Measurements from ENCODE around the gene KDM6A.

KDM6A gene

DNA sequence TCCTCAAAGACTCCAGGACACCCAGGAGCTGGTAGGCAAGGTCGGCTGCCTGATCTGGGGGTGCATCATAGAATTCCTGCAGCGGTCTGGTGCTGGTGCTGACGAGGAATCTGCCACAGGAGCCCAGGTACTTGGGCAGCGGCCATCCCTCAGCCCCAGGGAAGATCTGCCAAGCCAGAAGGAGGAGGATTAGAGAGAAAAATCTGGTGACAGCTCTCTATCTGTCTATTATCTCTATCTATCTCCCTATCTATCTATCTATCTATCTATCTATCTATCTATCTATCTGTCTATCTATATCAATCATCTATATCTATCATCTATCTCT, 281.0 kb downstream of the KDM6A start:
- no peak for ATAC-seq
- TF ChIP-seq ZFP3 (CRISPR knock-in tag; IDR thresholded peaks at IDR 0.05): no peak
- TF ChIP-seq ZFP30 (CRISPR knock-in tag; IDR thresholded peaks at IDR 0.05): no peak
- no peak for TF ChIP-seq RARB (CRISPR knock-in tag; IDR thresholded peaks at IDR 0.05)
- TF ChIP-seq PPARA (CRISPR knock-in tag; IDR thresholded peaks at IDR 0.05; ENCODE audit: borderline replicate concordance): no peak
- TF ChIP-seq, protein P1, sequence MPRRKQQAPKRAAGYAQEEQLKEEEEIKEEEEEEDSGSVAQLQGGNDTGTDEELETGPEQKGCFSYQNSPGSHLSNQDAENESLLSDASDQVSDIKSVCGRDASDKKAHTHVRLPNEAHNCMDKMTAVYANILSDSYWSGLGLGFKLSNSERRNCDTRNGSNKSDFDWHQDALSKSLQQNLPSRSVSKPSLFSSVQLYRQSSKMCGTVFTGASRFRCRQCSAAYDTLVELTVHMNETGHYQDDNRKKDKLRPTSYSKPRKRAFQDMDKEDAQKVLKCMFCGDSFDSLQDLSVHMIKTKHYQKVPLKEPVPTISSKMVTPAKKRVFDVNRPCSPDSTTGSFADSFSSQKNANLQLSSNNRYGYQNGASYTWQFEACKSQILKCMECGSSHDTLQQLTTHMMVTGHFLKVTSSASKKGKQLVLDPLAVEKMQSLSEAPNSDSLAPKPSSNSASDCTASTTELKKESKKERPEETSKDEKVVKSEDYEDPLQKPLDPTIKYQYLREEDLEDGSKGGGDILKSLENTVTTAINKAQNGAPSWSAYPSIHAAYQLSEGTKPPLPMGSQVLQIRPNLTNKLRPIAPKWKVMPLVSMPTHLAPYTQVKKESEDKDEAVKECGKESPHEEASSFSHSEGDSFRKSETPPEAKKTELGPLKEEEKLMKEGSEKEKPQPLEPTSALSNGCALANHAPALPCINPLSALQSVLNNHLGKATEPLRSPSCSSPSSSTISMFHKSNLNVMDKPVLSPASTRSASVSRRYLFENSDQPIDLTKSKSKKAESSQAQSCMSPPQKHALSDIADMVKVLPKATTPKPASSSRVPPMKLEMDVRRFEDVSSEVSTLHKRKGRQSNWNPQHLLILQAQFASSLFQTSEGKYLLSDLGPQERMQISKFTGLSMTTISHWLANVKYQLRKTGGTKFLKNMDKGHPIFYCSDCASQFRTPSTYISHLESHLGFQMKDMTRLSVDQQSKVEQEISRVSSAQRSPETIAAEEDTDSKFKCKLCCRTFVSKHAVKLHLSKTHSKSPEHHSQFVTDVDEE (CRISPR knock-in tag; IDR thresholded peaks at IDR 0.05): no peak
- TF ChIP-seq ARNTL (CRISPR knock-in tag; IDR thresholded peaks at IDR 0.05; ENCODE audit: borderline replicate concordance, low read depth): no peak
- TF ChIP-seq OSR1 (CRISPR knock-in tag; IDR thresholded peaks at IDR 0.05): no peak
- TF ChIP-seq ISL1 (CRISPR knock-in tag; IDR thresholded peaks at IDR 0.05): no peak
- no peak for TF ChIP-seq TOX (CRISPR knock-in tag; IDR thresholded peaks at IDR 0.05; ENCODE audit: borderline replicate concordance)
- TF ChIP-seq SNAI2 (CRISPR knock-in tag; IDR thresholded peaks at IDR 0.05): no peak
- no peak for TF ChIP-seq ZC3H10 (CRISPR knock-in tag; IDR thresholded peaks at IDR 0.05)
- TF ChIP-seq ZNF70 (CRISPR knock-in tag; IDR thresholded peaks at IDR 0.05): no peak
- no peak for TF ChIP-seq GLIS3 (CRISPR knock-in tag; IDR thresholded peaks at IDR 0.05)
- TF ChIP-seq CSDC2 (CRISPR knock-in tag; IDR thresholded peaks at IDR 0.05): no peak
- TF ChIP-seq, protein P2, sequence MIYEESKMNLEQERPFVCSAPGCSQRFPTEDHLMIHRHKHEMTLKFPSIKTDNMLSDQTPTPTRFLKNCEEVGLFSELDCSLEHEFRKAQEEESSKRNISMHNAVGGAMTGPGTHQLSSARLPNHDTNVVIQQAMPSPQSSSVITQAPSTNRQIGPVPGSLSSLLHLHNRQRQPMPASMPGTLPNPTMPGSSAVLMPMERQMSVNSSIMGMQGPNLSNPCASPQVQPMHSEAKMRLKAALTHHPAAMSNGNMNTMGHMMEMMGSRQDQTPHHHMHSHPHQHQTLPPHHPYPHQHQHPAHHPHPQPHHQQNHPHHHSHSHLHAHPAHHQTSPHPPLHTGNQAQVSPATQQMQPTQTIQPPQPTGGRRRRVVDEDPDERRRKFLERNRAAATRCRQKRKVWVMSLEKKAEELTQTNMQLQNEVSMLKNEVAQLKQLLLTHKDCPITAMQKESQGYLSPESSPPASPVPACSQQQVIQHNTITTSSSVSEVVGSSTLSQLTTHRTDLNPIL (CRISPR knock-in tag; IDR thresholded peaks at IDR 0.05; ENCODE audit: low read depth): no peak
- TF ChIP-seq, protein P3, sequence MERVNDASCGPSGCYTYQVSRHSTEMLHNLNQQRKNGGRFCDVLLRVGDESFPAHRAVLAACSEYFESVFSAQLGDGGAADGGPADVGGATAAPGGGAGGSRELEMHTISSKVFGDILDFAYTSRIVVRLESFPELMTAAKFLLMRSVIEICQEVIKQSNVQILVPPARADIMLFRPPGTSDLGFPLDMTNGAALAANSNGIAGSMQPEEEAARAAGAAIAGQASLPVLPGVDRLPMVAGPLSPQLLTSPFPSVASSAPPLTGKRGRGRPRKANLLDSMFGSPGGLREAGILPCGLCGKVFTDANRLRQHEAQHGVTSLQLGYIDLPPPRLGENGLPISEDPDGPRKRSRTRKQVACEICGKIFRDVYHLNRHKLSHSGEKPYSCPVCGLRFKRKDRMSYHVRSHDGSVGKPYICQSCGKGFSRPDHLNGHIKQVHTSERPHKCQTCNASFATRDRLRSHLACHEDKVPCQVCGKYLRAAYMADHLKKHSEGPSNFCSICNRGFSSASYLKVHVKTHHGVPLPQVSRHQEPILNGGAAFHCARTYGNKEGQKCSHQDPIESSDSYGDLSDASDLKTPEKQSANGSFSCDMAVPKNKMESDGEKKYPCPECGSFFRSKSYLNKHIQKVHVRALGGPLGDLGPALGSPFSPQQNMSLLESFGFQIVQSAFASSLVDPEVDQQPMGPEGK (CRISPR knock-in tag; IDR thresholded peaks at IDR 0.05; ENCODE audit: borderline replicate concordance): no peak
- TF ChIP-seq, protein P4, sequence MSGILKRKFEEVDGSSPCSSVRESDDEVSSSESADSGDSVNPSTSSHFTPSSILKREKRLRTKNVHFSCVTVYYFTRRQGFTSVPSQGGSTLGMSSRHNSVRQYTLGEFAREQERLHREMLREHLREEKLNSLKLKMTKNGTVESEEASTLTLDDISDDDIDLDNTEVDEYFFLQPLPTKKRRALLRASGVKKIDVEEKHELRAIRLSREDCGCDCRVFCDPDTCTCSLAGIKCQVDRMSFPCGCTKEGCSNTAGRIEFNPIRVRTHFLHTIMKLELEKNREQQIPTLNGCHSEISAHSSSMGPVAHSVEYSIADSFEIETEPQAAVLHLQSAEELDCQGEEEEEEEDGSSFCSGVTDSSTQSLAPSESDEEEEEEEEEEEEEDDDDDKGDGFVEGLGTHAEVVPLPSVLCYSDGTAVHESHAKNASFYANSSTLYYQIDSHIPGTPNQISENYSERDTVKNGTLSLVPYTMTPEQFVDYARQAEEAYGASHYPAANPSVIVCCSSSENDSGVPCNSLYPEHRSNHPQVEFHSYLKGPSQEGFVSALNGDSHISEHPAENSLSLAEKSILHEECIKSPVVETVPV (CRISPR knock-in tag; IDR thresholded peaks at IDR 0.05): no peak
- TF ChIP-seq ZNF565 (CRISPR knock-in tag; conservative IDR thresholded peaks at IDR 0.05; ENCODE audit: low read depth): no peak

DNA sequence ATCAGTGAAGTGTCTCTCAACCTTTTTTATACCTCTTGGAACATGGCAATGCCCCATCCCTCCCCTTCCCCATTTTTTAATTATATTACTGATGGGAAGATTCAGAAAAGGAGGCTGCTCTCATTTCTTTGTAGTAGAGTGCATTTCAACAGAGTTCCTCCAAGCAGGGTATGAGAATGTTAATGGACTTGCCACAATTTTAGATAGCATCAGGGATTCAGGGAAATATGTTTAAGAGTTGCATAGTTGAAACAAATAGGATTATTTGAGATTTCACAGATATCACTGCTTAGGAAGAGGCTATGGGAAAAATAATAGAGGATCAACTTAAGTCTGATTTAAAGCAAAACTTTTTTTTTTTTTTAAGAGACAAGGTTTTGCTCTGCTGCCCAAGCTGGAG, 281.5 kb downstream of the KDM6A start:
- TF ChIP-seq, protein P2 (CRISPR knock-in tag; IDR thresholded peaks at IDR 0.05; ENCODE audit: low read depth): no peak
- TF ChIP-seq ISL1 (CRISPR knock-in tag; IDR thresholded peaks at IDR 0.05): peak; percentile 73
- TF ChIP-seq ZNF8 (CRISPR knock-in tag; IDR thresholded peaks at IDR 0.05): peak; percentile 45; the same call in 1 of the 2 replicates
- no peak for TF ChIP-seq ZNF70 (CRISPR knock-in tag; IDR thresholded peaks at IDR 0.05)
- ATAC-seq: peak; percentile 45; the same call in 2 of the 3 replicates

DNA sequence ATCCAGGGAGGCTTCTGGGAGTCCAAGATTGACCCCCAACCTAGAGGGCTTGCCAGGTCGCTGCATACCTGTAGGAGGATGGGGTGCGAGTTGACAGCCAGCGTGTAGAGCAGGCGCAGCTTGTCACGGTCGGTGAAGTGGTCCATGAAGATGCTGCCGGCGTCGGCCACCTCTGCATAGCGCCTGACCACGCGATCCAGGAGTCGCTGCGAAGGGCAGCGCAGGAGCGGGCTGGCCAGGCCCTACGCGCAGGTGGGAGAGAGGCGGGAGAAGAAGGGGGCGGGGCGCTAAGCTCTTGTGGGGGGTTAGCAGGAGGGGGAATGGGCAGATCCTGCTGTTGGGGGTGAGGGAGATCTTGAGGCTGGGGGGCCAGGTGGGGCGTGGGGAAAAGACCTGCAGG, 284.7 kb downstream of the KDM6A start:
- ATAC-seq: no peak
- TF ChIP-seq ZNF70 (CRISPR knock-in tag; IDR thresholded peaks at IDR 0.05) (no peak), TCF4 (CRISPR knock-in tag; IDR thresholded peaks at IDR 0.05; ENCODE audit: borderline replicate concordance) (no peak), ISL1 (CRISPR knock-in tag; IDR thresholded peaks at IDR 0.05) (no peak), CSDC2 (CRISPR knock-in tag; IDR thresholded peaks at IDR 0.05) (no peak), ESRRG (CRISPR knock-in tag; IDR thresholded peaks at IDR 0.05) (no peak), TOX (CRISPR knock-in tag; IDR thresholded peaks at IDR 0.05; ENCODE audit: borderline replicate concordance) (no peak), ZNF8 (CRISPR knock-in tag; IDR thresholded peaks at IDR 0.05) (no peak), RARB (CRISPR knock-in tag; IDR thresholded peaks at IDR 0.05) (no peak)
- TF ChIP-seq, protein P1 (CRISPR knock-in tag; IDR thresholded peaks at IDR 0.05): no peak
- TF ChIP-seq, protein P3 (CRISPR knock-in tag; IDR thresholded peaks at IDR 0.05; ENCODE audit: borderline replicate concordance): no peak
- TF ChIP-seq, protein P2 (CRISPR knock-in tag; IDR thresholded peaks at IDR 0.05; ENCODE audit: low read depth): no peak

Measured in SK-N-SH treated with all-trans-retinoic acid at 6 μM for 48 hours (cell line).